NCI-H1436 treated with DMSO at 0.1 percent for 48 hours (cell line): Measurements from ENCODE around the gene GALNT11.

Source experiments
- DNase-seq: peaks from one replicate; lab custom pipeline; 2025; lab: John Stamatoyannopoulos, UW

The GALNT11 gene

DNA sequence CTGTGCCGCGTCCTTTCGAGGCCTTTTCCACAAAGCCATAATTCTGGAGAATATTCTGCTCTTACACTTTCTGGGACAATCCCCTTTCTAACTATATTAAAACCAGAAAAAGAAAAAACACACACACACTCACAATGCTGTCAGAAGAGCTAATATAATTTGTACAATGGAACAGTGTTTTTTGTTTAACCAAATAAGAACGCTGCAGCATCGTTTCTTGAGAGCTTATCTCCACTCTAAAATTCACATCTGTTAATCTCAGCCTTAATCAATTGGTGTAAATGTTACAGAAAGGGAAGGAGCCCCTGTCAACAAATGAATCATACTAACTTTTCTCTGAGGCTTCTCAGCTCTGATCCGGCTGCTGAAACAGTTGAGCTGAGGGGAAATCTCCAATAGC lies 123.9 kb downstream of the GALNT11 start:
- no peak for DNase-seq

DNA sequence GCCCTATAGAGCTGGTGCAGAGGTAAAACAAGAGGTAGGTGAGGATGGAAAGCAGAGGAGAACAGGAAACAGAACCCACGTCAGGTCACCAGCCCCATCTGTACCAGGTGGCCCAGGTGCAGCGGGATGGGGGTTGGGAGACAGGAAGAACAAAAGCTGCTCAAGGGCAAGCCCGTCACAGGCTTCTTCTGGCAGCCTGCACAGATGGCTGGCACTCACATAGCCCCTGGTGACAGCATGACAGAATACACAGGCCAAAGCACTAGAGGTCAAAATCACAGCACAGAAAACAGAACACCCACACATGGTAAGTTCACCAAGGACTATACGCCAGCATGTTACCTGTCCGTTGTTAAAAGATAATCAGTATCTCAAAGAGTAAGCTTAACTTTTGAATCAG lies 126.8 kb downstream of the GALNT11 start:
- DNase-seq = no peak

DNA sequence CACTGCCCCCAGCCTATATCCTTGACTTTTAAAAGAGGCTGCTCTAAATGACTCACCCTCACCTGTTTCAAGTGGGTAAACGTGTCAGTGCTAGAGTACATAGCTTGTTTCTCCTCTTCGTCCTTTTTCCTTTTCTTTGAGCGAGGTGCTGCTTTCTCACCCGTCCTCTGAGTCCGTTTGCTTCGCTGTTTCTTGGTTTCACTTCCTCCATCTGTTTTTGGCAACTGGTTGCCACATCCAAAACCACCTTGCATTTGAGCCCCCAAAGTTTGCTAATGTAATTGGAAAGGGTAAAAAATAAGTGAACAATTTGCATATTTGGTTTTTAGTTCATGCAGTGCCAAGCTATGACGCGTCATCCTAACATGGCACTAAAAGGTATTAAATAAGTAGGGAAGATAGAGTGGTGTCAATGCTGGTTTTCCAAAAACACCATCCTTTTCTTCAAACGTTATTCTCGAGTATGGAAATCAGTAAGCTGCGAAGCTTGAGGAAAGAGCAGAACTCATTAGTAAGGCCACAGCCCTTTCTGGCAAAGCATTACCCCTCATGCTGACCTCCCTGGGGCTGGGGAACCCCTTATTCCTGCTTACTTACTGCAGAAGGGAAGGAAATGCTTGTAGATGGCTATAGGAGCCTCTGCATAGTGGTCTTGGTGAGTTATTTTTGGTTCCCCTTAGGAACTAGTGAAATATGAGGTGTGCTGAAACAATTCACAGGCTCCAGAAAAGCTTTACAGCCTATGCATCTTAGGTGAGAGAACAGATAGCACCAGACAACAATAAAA lies 133.5 kb downstream of the GALNT11 start:
- DNase-seq = no peak

DNA sequence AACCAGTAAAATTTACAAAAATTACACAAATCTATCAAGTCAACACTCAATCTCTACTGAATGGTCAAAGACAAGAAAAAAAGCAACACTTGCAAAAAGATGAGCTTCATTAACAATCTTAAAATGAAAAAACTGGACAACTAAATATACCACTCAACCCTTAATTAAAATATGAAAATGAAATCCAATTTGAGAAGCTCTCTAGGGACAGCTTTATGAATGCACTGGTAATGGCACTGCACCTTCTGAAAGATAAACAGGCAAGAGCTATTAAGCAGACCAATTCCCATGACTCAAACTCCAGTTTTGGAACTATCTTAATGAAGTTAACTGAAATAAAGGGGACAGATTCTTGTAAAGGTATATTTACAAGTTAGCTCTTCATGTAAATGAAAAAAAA lies 135.7 kb downstream of the GALNT11 start:
- no peak for DNase-seq

DNA sequence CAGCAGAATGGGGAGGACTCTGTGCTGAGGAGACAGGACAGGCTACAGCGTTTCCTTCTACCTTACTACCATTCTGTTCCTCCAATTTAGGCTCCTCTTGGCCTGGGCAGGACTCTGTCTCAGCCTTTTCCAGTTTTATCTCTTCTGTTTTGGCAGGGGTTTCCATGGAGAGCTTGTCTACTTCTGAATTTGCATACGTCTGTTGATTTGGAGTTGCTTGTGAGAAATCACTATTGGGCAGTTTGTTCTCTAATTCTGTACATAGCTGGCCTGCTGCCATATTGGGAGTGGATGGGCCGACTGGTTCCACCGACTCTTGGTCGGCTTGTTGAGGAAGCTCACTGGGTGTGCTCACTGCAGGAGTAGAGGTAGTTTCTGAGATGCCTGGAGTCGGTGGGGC lies 136.8 kb downstream of the GALNT11 start:
- DNase-seq = no peak
